Right lobe of liver (tissue), 6 donors: ENCODE data around the gene PYCR2. TPM values are rescaled to one million over a fixed set of nuclear protein-coding genes. Genes with fewer than 3 reads are reported as not detected.
A peak's percentile ranks its signal among the peaks of the same experiment; 100 is the strongest.
"Not testable (repeated sequence)": the region's sequence is repeated elsewhere in the genome, so short reads cannot be mapped to it uniquely, and the experiment has no call there.

ENCODE experiments used
- ATAC-seq, 4 donors: fragments of 200-7000 bp; cut with Tn5 transposase; one replicate each; pipeline ENCODE4 v1.9.1; 2020; ENCODE audit warnings: mild to moderate bottlenecking in 4 of 4, moderate library complexity in 4 of 4
- DNase-seq, 3 donors: peaks; one replicate each; pipeline ENCODE4 v3.0.0-alpha.2; 2020
- H3K27ac ChIP-seq, 3 donors: fragments of 200-600 bp; one replicate each; pipeline ENCODE4 v1.8.0; 2022
- H3K27me3 ChIP-seq, 2 donors: fragments of 200-600 bp; one replicate each; pipeline ENCODE4 v1.8.0; 2022
- H3K36me3 ChIP-seq, 4 donors: fragments of 200-600 bp; sonication (generic) in 1 of 4; one replicate each; pipeline versions ENCODE4 v1.5.1 to v1.8.0; 2017 to 2022; ENCODE audit warnings: control low read depth in 1 of 4
- H3K4me1 ChIP-seq, 4 donors: fragments of 200-600 bp; sonication (generic) in 1 of 4; one replicate each; pipeline versions ENCODE4 v1.5.1 to v1.8.0; 2017 to 2022; ENCODE audit warnings: control low read depth in 1 of 4
- H3K4me3 ChIP-seq, 3 donors: fragments of 200-600 bp; one replicate each; pipeline ENCODE4 v1.8.0; 2022
- H3K9me3 ChIP-seq, 4 donors: fragments of 200-600 bp; sonication (generic) in 1 of 4; one replicate each; pipeline versions ENCODE4 v1.5.1 to v1.8.0; 2017 to 2022; ENCODE audit warnings: control low read depth in 1 of 4
- POLR2A ChIP-seq: fragments of 450-650 bp; IDR thresholded peaks from one replicate; pipeline ENCODE4 v1.6.1; 2017; ENCODE audit warnings: antibody characterized with exemption, mild to moderate bottlenecking
- WGBS: methylation state at CpG from one replicate; pipeline ENCODE4 v1.1.6; 2018; ENCODE audit warnings: low coverage, low lambda C conversion rate; ENCODE audit not compliant: insufficient coverage; ENCODE audit errors: missing lambda C conversion rate; 5-methylcytosine and 5-hydroxymethylcytosine counted together
- intact Hi-C, 2 donors: fragments of 100-400 bp; cut with DNase I; formaldehyde crosslinking; loops; one replicate each; pipeline versions ENCODE4 v1.11.2 to v1.14.1; 2022
- total RNA-seq, 6 experiments: library from RNA; depleted of rRNA in 2 of 6; stranded (reverse); fragments of >200 nt in 2 of 6; fragmentation: NEBNext Ultra II Directional in 3 of 6; extraction: Animal tissue kit (Norgen Biotek cat#: 25700) in 3 of 6; gene quantifications; one replicate each; pipeline versions ENCODE4 v1.1.0 to v1.2.4, GENCODE V29; 2016 to 2023
- TF ChIP-seq, protein P1 (sequence below), 4 donors: fragments of 200-600 bp in 3 of 4; fragments of 450-650 bp in 1 of 4; IDR thresholded peaks; one replicate each; pipeline versions ENCODE4 v1.5.1 to v1.8.0; 2016 to 2022; ENCODE audit warnings: antibody characterized with exemption in 4 of 4, mild to moderate bottlenecking in 2 of 4
- donor health status: DM: no; HTN: yes; CAD: no.
- donor health status: DM: no; HTN: no; CAD: no.
- donor health status: DM: no; HTN: no; CAD: no.
- donor health status: DM: no; HTN: yes; CAD: no.
- donor health status: DM: no; HTN: yes; CAD: no.

Gene PYCR2
- total RNA-seq, 6 experiments from 2014 or later = 20.0 to 42.6 (median 24.9) TPM

DNA sequence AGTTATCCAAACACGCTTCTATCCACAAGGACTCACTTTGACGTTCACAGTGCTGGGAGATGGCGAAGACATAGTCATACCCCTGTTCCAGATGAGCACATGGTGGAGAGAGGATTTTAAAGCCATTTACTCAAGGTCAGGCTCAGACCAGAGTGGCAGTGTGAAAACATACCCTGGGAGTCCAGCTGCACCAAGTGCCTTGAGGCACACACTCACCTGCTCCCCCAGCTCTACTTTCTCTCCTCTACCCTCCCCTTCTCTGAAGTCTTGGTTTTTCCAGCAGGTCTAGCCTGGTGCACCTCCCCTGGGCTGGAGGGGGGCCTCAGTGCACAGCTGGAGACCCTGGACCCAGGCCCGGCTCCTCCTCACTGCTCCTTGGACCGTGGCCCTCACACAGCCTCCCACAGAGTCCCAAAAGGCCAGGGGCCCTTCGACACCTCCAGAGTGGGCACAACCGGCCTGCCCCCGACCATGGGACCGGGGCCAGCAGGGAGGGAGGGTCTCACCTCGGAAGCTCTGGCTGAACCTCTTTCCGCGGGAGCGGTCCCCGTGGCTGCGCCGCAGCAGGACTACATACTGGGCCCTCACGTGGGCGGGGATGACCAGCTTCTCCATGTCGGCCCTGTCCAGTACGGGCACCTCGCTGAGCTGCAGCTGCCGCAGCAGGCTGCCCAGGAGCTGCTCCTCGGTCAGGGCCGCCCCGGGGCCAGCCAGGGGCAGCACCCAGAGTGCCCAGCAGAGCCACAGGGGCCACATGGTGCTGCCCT lies 16.5 kb upstream of the PYCR2 start:
- 93% methylated on average over 3 of the region's 25 CpGs for WGBS
- Histone ChIP-seq H3K36me3 (no peaks in the 10 kb centered on the region), H3K9me3 (no peaks in the 10 kb centered on the region), H3K27ac (no peak overlapping the region), H3K4me1 (no peaks in the 10 kb centered on the region), H3K4me3 (no peak overlapping the region), H3K27me3 (no peaks in the 10 kb centered on the region)
- no peak for TF ChIP-seq POLR2A
- TF ChIP-seq, protein P1, sequence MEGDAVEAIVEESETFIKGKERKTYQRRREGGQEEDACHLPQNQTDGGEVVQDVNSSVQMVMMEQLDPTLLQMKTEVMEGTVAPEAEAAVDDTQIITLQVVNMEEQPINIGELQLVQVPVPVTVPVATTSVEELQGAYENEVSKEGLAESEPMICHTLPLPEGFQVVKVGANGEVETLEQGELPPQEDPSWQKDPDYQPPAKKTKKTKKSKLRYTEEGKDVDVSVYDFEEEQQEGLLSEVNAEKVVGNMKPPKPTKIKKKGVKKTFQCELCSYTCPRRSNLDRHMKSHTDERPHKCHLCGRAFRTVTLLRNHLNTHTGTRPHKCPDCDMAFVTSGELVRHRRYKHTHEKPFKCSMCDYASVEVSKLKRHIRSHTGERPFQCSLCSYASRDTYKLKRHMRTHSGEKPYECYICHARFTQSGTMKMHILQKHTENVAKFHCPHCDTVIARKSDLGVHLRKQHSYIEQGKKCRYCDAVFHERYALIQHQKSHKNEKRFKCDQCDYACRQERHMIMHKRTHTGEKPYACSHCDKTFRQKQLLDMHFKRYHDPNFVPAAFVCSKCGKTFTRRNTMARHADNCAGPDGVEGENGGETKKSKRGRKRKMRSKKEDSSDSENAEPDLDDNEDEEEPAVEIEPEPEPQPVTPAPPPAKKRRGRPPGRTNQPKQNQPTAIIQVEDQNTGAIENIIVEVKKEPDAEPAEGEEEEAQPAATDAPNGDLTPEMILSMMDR (IDR thresholded peaks at IDR 0.05) = no peak
- DNase-seq (no peak), ATAC-seq (peak in 1 of 4 donors; percentile 4)
- intact Hi-C loops = no loop called here

DNA sequence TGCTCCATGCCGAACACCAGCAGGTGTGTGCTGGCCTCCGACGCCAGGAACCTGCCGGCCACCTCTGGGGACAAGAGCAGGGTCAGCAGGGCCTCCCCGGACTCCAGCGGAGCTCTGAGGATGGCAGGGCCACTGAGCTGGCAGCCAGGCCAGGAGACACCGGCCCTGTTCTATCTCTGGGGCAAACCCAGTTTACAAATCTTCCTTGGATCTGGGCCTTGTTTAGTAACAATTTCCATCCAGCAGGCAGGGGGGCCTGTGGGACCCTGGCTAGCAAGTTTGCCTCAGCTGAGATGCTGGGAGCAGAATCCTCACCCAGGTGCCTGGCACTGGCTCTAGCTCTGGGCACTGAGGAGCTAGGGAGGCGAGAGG lies 15.9 kb upstream of the PYCR2 start:
- DNase-seq, H3K9me3 ChIP-seq, H3K36me3 ChIP-seq, H3K4me3 ChIP-seq, H3K27ac ChIP-seq, intact Hi-C loops, ATAC-seq, H3K4me1 ChIP-seq, H3K27me3 ChIP-seq: not testable (repeated sequence)
- no CpG with 5 or more reads among the region's 8 CpGs for WGBS

DNA sequence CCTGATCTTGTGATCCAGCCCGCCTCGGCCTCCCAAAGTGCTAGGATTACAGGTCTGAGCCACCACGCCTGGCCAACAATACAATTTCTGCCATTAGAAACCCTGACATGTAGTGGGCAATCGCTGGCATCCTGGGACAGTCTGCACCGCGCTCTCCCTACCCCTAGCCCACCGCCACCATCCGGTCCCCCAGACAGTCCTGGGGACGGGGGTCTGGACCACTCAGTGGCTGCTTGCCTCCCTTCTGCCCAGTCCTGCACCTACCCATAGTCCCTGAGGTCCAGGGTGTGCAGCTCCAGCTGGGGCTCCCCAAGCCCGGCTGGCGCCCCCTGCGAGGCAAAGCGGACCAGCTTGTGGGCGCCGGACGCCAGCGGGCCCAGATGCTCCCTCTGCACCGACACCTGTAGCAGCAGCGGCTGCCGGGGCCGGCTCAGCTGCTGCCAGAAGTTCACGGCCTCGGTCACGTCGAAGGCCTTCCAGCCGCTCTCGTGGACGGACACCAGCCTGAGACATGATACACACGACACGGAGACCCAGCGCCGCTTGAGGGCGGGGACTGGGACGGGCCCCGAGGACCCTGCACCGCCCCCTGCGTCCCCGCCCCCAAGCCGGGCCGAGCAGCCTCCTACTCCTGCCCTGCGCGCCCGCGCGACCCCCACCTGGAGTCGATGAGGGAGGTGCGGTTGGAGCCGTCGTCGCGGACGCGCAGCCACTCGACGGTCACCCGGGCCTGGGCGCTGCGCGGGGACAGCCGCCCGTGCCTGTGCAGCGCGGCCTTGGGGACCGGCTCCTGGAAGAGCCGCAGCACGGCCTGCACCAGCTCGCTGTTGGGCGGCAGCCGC lies 15.3 kb upstream of the PYCR2 start:
- H3K9me3 ChIP-seq, DNase-seq, H3K4me3 ChIP-seq, H3K36me3 ChIP-seq, H3K27ac ChIP-seq, H3K27me3 ChIP-seq, H3K4me1 ChIP-seq, intact Hi-C loops: not testable (repeated sequence)
- peak; percentile 29 to 46 (median 44) for ATAC-seq
- WGBS = 93% methylated on average over 6 of the region's 69 CpGs

DNA sequence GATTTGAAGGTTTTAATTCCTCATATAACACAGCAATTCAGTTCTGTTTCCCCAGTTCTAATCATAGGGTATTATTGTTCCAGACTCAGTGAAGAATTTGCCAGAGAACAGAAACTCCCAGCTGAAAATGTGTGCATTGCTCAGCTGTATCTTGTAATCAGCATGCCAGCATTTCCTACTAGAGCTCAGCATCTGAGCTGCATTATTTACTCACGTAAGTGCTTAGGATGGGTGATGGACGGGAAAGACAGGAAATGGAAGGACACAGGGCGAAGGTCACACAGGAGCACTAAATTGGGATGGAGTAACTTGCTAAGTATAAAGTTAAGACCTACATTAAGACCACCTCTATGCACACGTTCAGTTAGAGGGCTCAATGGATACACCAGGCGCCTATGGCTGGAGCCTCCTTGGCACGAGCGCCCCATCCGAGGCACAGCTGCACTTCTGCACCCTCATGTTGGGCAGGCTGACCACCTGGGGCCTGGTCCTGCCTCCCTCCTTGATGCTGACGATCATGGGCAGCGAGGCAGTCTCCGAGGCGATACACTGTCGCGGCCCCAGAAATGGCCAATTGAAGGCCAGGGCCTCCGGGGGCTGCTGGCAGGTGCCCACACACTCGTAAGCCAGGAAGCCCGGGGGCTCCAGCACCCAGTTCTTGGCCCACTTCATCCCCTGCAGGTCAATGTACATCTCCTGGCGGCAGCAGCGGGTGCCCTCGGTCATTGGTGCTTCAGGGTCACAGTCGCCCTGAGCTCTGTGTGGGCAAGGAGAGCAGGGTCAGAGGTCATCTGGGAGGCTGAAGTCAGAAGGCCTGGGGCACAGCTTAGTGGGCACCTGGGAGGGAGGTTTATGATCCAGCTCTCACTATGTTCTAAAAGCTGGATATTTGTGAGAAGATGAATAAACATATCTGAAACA lies 13.3 kb upstream of the PYCR2 start:
- Histone ChIP-seq H3K36me3 (no peaks in the 10 kb centered on the region), H3K4me3 (no peak overlapping the region), H3K9me3 (no peaks in the 10 kb centered on the region), H3K27ac (no peak overlapping the region), H3K4me1 (no peaks in the 10 kb centered on the region), H3K27me3 (no peaks in the 10 kb centered on the region)
- no peak for TF ChIP-seq POLR2A
- TF ChIP-seq, protein P1 (IDR thresholded peaks at IDR 0.05) = no peak
- no peak for DNase-seq
- peak; percentile 34 to 63 (median 40) for ATAC-seq
- intact Hi-C loops = no loop called here
- WGBS = 95% methylated on average over 8 of the region's 21 CpGs

DNA sequence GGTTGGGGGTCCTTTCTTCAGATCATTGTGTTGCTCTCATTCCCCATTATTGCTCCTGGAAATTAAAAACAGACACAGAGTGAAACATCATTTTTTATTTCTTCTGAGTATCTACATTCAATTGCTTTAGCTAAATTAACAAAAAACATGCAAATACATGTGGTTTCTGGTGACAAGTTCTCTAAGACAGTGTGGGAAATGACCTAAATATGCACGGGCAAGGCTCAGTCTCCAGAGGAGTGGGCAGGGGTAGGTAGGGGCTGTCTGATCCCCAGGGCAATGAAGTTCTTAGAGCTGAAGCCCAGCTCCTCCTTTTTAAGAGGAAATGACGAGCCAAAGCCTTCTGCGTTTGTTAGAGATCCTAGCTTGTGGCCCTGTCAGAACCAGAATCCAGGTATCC lies 12.5 kb upstream of the PYCR2 start:
- intact Hi-C loops = no loop called here
- TF ChIP-seq, protein P1 (IDR thresholded peaks at IDR 0.05) = no peak
- TF ChIP-seq POLR2A = no peak
- Histone ChIP-seq H3K27me3 (no peaks in the 10 kb centered on the region), H3K9me3 (no peaks in the 10 kb centered on the region), H3K4me1 (no peaks in the 10 kb centered on the region), H3K4me3 (no peak overlapping the region), H3K36me3 (no peaks in the 10 kb centered on the region), H3K27ac (no peak overlapping the region)
- 82% methylated on average over 3 of the region's 3 CpGs for WGBS
- ATAC-seq (no peak), DNase-seq (no peak)

DNA sequence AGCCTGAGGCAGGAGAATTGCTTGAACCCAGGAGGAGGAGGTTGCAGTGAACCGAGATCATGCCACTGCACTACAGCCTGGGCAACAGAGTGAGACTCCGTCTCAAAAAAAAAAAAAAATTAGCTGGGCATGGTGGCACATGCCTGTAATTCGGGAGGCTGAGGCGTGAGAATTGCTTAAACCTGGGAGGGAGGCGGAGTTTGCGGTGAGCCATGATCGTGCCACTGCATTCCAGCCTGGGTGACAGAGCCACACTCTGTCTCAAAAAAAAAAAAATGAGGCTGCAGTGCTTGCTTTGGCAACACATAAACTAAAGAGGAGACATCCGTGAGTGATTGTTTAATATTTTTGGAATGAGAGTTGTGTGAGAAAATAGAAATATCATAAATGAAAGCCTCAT lies 12.0 kb upstream of the PYCR2 start:
- intact Hi-C loops, H3K27me3 ChIP-seq, H3K27ac ChIP-seq, H3K9me3 ChIP-seq, H3K4me3 ChIP-seq, H3K36me3 ChIP-seq, ATAC-seq, H3K4me1 ChIP-seq, DNase-seq: not testable (repeated sequence)
- WGBS = 84% methylated on average over 8 of the region's 8 CpGs
